HepG2 (cell line): ENCODE results near the gene GDPD1. TPM values are rescaled to one million over a fixed set of nuclear protein-coding genes. Genes with fewer than 3 reads are reported as not detected.
A peak's percentile ranks its signal among the peaks of the same experiment; 100 is the strongest.

Experiments
- CEBPG ChIP-seq: IDR thresholded peaks from 2 replicates; pipeline ENCODE4 v1.6.1; 2016
- DPF2 ChIP-seq: sonication (generic); formaldehyde crosslinking; IDR thresholded peaks from 2 replicates; pipeline ENCODE4 v1.4.0; 2020; ENCODE audit warnings: mild to moderate bottlenecking, low read depth, missing genetic modification reagents, borderline replicate concordance
- ELF1 ChIP-seq: sonication (generic); formaldehyde crosslinking; IDR thresholded peaks from 2 replicates; pipeline ENCODE4 v1.4.0; 2020; ENCODE audit warnings: missing genetic modification reagents
- GABPA ChIP-seq, 2 experiments: IDR thresholded peaks; 2 replicates each; pipeline ENCODE4 v1.6.1; 2011 to 2016; ENCODE audit warnings: low read depth in 2 of 2, low read length in 1 of 2, missing biosample characterization in 1 of 2, missing genetic modification characterization in 1 of 2
- JDP2 ChIP-seq: sonication (generic); formaldehyde crosslinking; IDR thresholded peaks from 2 replicates; pipeline ENCODE4 v1.8.1; 2022; ENCODE audit warnings: missing genetic modification reagents, borderline replicate concordance
- KAT8 ChIP-seq: IDR thresholded peaks from 2 replicates; pipeline ENCODE4 v1.6.1; 2016; ENCODE audit warnings: missing genetic modification reagents, missing compliant biosample characterization
- KLF11 ChIP-seq: IDR thresholded peaks from 2 replicates; pipeline ENCODE4 v1.6.1; 2016; ENCODE audit warnings: missing compliant biosample characterization
- LRRFIP1 ChIP-seq: sonication (generic); formaldehyde crosslinking; conservative IDR thresholded peaks from 2 replicates; pipeline ENCODE4 v1.4.0; 2020; ENCODE audit warnings: missing genetic modification reagents
- NFKBIZ ChIP-seq: IDR thresholded peaks from 2 replicates; pipeline ENCODE4 v1.6.1; 2018; ENCODE audit warnings: missing genetic modification reagents, missing compliant biosample characterization
- ONECUT2 ChIP-seq: sonication (generic); formaldehyde crosslinking; IDR thresholded peaks from 2 replicates; pipeline ENCODE4 v1.4.0; 2020; ENCODE audit warnings: missing genetic modification reagents
- POGZ ChIP-seq: sonication (generic); formaldehyde crosslinking; IDR thresholded peaks from 2 replicates; pipeline ENCODE4 v1.4.0; 2020; ENCODE audit warnings: mild to moderate bottlenecking, missing genetic modification reagents
- PRDM4 ChIP-seq: sonication (generic); formaldehyde crosslinking; IDR thresholded peaks from 2 replicates; pipeline ENCODE4 v1.9.0; 2021; ENCODE audit warnings: missing genetic modification reagents, borderline replicate concordance
- TAF15 ChIP-seq: fragments of 200-400 bp; formaldehyde crosslinking; IDR thresholded peaks from one replicate; pipeline ENCODE4 v1.6.1; 2018; ENCODE audit warnings: mild to moderate bottlenecking, low read depth, low read length; ENCODE audit not compliant: poor library complexity, severe bottlenecking
- ZFAT ChIP-seq: sonication (generic); formaldehyde crosslinking; conservative IDR thresholded peaks from 2 replicates; pipeline ENCODE4 v1.8.1; 2023; ENCODE audit warnings: missing genetic modification reagents, inconsistent platforms
- ZMAT3 ChIP-seq: sonication (generic); formaldehyde crosslinking; conservative IDR thresholded peaks from 2 replicates; pipeline ENCODE4 v1.7.0; 2021; ENCODE audit warnings: missing genetic modification reagents
- polyA plus RNA-seq, 8 experiments: library from polyadenylated mRNA; depleted of rRNA in 3 of 8; stranded (reverse) in 7 of 8; unstranded in 1 of 8; fragments of >200 nt; fragmentation: Illumina TruSeq in 4 of 8; extraction: Trizol in 4 of 8; gene quantifications; 2 replicates each; pipeline versions ENCODE4 v1.2.1 to v1.2.3, GENCODE V29; 2011 to 2016; ENCODE audit warnings: low read depth in 4 of 8, missing spikeins in 1 of 8, mixed read lengths in 1 of 8; ENCODE audit not compliant: insufficient read depth in 1 of 8
- total RNA-seq, 5 experiments: library from RNA; depleted of rRNA; stranded (reverse); fragments of >200 nt; fragmentation: Illumina TruSeq; extraction: Trizol; gene quantifications; 2 replicates each; pipeline ENCODE4 v1.2.3, GENCODE V29; 2016; ENCODE audit warnings: low read depth in 1 of 5
- TF ChIP-seq, protein P1 (sequence below): sonication (generic); IDR thresholded peaks from 2 replicates; pipeline ENCODE4 v1.6.1; 2016; ENCODE audit warnings: low read depth, borderline replicate concordance
- TF ChIP-seq, protein P2 (sequence below): sonication (generic); formaldehyde crosslinking; IDR thresholded peaks from 2 replicates; pipeline ENCODE4 v1.4.0; 2020; ENCODE audit warnings: missing genetic modification reagents, borderline replicate concordance

The GDPD1 gene
- total and polyA plus RNA-seq, 2 of the 13 experiments (the other 11 are each of a cell fraction or from before 2014, with no cell fraction given), result 6.0 to 7.7 TPM

- TF ChIP-seq ZMAT3 (CRISPR knock-in tag) (peak; percentile 75; the same call in 1 of the 2 replicates), GABPA (IDR thresholded peaks at IDR 0.05; ENCODE audit: low read depth, low read length) (no peak), GABPA (CRISPR knock-in tag; IDR thresholded peaks at IDR 0.05; ENCODE audit: low read depth) (no peak), JDP2 (no peak), ELF1 (peak; percentile 14; the same call in 1 of the 2 replicates), ZFAT (no peak), TAF15 (no peak), KAT8 (CRISPR knock-in tag) (peak; percentile 68; the same call in 1 of the 2 replicates), ONECUT2 (CRISPR knock-in tag) (no peak), PRDM4 (CRISPR knock-in tag) (no peak), LRRFIP1 (CRISPR knock-in tag) (0 out of 2 replicates have a peak, but pooled peaks have one; percentile 72), DPF2 (no peak), CEBPG (CRISPR knock-in tag) (0 out of 2 replicates have a peak, but pooled peaks have one; percentile 8), KLF11 (CRISPR knock-in tag) (no peak), NFKBIZ (no peak), POGZ (CRISPR knock-in tag) (peak; percentile 78)
- TF ChIP-seq, protein P1, sequence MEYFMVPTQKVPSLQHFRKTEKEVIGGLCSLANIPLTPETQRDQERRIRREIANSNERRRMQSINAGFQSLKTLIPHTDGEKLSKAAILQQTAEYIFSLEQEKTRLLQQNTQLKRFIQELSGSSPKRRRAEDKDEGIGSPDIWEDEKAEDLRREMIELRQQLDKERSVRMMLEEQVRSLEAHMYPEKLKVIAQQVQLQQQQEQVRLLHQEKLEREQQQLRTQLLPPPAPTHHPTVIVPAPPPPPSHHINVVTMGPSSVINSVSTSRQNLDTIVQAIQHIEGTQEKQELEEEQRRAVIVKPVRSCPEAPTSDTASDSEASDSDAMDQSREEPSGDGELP, result no peak
- TF ChIP-seq, protein P2, sequence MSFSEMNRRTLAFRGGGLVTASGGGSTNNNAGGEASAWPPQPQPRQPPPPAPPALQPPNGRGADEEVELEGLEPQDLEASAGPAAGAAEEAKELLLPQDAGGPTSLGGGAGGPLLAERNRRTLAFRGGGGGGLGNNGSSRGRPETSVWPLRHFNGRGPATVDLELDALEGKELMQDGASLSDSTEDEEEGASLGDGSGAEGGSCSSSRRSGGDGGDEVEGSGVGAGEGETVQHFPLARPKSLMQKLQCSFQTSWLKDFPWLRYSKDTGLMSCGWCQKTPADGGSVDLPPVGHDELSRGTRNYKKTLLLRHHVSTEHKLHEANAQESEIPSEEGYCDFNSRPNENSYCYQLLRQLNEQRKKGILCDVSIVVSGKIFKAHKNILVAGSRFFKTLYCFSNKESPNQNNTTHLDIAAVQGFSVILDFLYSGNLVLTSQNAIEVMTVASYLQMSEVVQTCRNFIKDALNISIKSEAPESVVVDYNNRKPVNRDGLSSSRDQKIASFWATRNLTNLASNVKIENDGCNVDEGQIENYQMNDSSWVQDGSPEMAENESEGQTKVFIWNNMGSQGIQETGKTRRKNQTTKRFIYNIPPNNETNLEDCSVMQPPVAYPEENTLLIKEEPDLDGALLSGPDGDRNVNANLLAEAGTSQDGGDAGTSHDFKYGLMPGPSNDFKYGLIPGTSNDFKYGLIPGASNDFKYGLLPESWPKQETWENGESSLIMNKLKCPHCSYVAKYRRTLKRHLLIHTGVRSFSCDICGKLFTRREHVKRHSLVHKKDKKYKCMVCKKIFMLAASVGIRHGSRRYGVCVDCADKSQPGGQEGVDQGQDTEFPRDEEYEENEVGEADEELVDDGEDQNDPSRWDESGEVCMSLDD (CRISPR knock-in tag), result peak; percentile 73; the same call in 1 of the 2 replicates
Measured at GRCh38 chr17:59220328-59221158, at the start of gene GDPD1 (continued).
